ENCODE results near the gene KMT2B. TPM values are rescaled to one million over a fixed set of nuclear protein-coding genes. Genes with fewer than 3 reads are reported as not detected.

Gene KMT2B
- total RNA-seq = 10 to 100 TPM; 32.3 to 89.5 TPM

DNA sequence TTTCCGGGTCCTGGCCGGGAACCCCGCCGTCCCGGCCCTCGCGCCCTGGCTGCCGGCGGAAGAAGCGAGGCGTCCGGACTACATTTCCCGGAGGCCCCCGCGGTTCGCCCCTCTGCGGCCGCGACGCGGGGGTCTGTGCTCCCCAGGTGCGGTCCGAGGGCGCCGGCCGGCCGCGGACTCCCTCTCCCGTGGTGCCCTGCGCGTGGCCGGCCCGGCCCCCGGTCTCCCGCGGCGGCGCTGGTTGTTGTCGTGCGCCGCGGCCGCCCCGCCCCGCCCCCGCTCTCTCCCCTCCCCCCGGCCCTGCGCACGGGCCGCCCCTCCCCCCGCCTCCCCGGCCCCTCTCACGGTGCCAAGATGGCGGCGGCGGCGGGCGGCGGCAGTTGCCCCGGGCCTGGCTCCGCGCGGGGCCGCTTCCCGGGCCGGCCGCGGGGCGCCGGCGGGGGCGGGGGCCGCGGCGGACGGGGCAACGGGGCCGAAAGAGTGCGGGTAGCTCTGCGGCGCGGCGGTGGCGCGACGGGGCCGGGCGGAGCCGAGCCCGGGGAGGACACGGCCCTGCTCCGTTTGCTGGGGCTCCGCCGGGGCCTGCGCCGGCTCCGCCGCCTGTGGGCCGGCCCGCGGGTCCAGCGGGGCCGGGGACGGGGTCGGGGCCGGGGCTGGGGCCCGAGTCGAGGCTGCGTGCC is at the start of gene KMT2B:
KMT2B (plus strand) TSS at position 339 of the 680 bp plus-strand sequence; CDS start at position 355, 16 bp downstream.
- under 1% methylated on average over 48 of the region's 109 CpGs for WGBS
- intact Hi-C loops (cut with DNase I) = loop anchor here (1.0 to 10.0 kb wide), 3 partner anchors 24 to 363 kb away; partner anchors contain the start of gene FFAR3
- peaks cover 15% of the 10 kb centered on the region for H3K4me1 ChIP-seq (replicated peaks)
- peak within 1 kb of the TSS; percentile 78 to 91 for H3K27ac ChIP-seq
- DNase-seq (ENCODE audit: low spot score) = no peak
- peaks cover 5 to 12% of the 10 kb centered on the region in 2 donors for H3K36me3 ChIP-seq
- H3K27me3 ChIP-seq (replicated peaks; ENCODE audit: insufficient read depth) = no peaks in the 10 kb centered on the region
- H3K4me3 ChIP-seq = peak within 1 kb of the TSS; percentile 91 to 93
- TF ChIP-seq CTCF (IDR thresholded peaks at IDR 0.05) (peak in 1 of 4 experiments; percentile 19), POLR2A (IDR thresholded peaks at IDR 0.05) (no peak)
- H3K9me3 ChIP-seq = no peaks in the 10 kb centered on the region

- no peaks in the 10 kb centered on the region for H3K36me3 ChIP-seq
- no peaks in the 10 kb centered on the region for H3K9me3 ChIP-seq
- no peaks in the 10 kb centered on the region for H3K4me1 ChIP-seq (replicated peaks)
- 81% methylated on average over 6 of the region's 6 CpGs for WGBS
- TF ChIP-seq CTCF (IDR thresholded peaks at IDR 0.05) = no peak
- TF ChIP-seq POLR2AphosphoS5 (IDR thresholded peaks at IDR 0.05) = no peak
- TF ChIP-seq POLR2A (IDR thresholded peaks at IDR 0.05) = no peak
- H3K27me3 ChIP-seq (replicated peaks; ENCODE audit: insufficient read depth) = no peaks in the 10 kb centered on the region
- H3K27ac ChIP-seq = no peak overlapping the region
- DNase-seq (ENCODE audit: low spot score) = no peak
- no peak overlapping the region for H3K4me3 ChIP-seq
- intact Hi-C loops (cut with DNase I) = no loop called here
Measured at GRCh38 chr19:35669566-35669965, 48.2 kb upstream of the KMT2B start.

DNA sequence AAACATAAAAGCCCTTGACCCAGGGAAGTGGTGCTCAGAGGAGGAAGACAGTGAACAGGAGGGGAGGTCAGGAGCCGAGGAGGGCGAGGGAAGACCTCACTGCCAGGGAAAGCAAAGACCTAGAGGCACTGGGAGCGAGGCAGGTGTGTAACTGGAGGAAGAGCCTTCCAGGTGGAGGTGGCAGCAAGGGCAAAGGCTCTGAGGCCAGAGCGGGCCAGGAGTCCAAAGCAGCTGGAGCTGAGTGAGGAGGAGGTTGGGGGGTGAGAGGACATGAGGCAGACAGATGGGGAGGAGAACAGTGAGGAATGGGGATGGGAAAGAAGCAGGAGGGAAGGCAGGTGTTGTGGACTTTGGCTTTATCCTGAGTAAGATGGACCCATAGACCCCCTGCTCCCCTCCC is 47.8 kb upstream of the KMT2B start:
- Histone ChIP-seq H3K9me3 (no peaks in the 10 kb centered on the region), H3K27me3 (replicated peaks; ENCODE audit: insufficient read depth) (no peaks in the 10 kb centered on the region), H3K27ac (no peak overlapping the region), H3K4me1 (replicated peaks) (no peaks in the 10 kb centered on the region), H3K36me3 (no peaks in the 10 kb centered on the region), H3K4me3 (no peak overlapping the region)
- no peak for DNase-seq (ENCODE audit: low spot score)
- intact Hi-C loops (cut with DNase I) = no loop called here
- 58% methylated on average over 4 of the region's 4 CpGs for WGBS
- no peak for TF ChIP-seq POLR2A (IDR thresholded peaks at IDR 0.05)
- TF ChIP-seq POLR2AphosphoS5 (IDR thresholded peaks at IDR 0.05) = no peak
- TF ChIP-seq CTCF (IDR thresholded peaks at IDR 0.05) = no peak

DNA sequence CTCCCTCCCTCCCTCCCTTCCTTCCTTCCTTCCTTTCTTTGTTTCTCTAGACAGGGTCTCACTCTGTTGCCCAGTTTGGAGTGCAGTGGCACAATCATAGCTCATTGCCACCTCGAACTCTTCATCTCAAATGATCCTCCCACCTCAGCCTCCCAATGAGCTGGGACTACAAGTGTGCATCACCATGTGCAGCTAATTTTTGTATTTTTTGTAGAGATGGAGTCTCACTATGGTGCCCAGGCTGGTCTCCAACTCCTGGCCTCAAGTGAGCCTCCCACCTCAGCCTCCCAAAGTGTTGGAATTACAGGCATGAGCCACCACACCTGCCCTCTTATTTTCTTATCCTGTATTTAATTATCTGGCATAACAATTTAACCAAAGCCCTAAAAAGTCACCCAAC is 47.1 kb upstream of the KMT2B start:
- intact Hi-C loops (cut with DNase I) = no loop called here
- no peak overlapping the region for H3K27ac ChIP-seq

More for the DNA sequence above, 47.1 kb upstream of the KMT2B start:
- WGBS = 87% methylated on average over 1 of the region's 1 CpG
- no peak for TF ChIP-seq CTCF (IDR thresholded peaks at IDR 0.05)
- no peak for TF ChIP-seq POLR2A (IDR thresholded peaks at IDR 0.05)
- no peak for TF ChIP-seq POLR2AphosphoS5 (IDR thresholded peaks at IDR 0.05)
- Histone ChIP-seq H3K9me3 (no peaks in the 10 kb centered on the region), H3K4me3 (no peak overlapping the region), H3K4me1 (replicated peaks) (no peaks in the 10 kb centered on the region), H3K27me3 (replicated peaks; ENCODE audit: insufficient read depth) (no peaks in the 10 kb centered on the region), H3K36me3 (no peaks in the 10 kb centered on the region)
- no peak for DNase-seq (ENCODE audit: low spot score)
